WTC11 (cell line): Measurements from ENCODE around the gene GAS6. TPM values are rescaled to one million over a fixed set of nuclear protein-coding genes. Genes with fewer than 3 reads are reported as not detected.
A peak's percentile ranks its signal among the peaks of the same experiment; 100 is the strongest.

Experiments used
- ATAC-seq: fragments of 200-7000 bp; cut with Tn5 transposase; 2 replicates; pipeline ENCODE4 v1.10.0; 2021; ENCODE audit warnings: mild to moderate bottlenecking, moderate library complexity
- CTCF ChIA-PET: fragments of 300-600 bp; sonication (Branson Sonifier 250); formaldehyde crosslinking; loops from one replicate; lab custom pipeline; 2021; ENCODE audit warnings: antibody characterized with exemption; lab: Charles Lee
- POLR2A ChIA-PET: fragments of 350-600 bp; sonication (Branson Sonifier 250); formaldehyde crosslinking; loops from one replicate; lab custom pipeline; 2021; ENCODE audit warnings: antibody characterized with exemption; lab: Charles Lee
- DNase-seq: peaks from one replicate; pipeline ENCODE4 v3.0.0; 2021; ENCODE audit warnings: low spot score
- H3K27ac Mint-ChIP-seq: 2 replicates; pipeline ENCODE4 v1.8.0; 2021; ENCODE audit warnings: mixed read lengths
- H3K27me3 Mint-ChIP-seq: 2 replicates; pipeline ENCODE4 v1.8.0; 2021; ENCODE audit warnings: low read depth, mild to moderate bottlenecking, moderate library complexity, mixed read lengths
- H3K36me3 Mint-ChIP-seq: 2 replicates; pipeline ENCODE4 v1.8.0; 2021; ENCODE audit warnings: mixed read lengths
- H3K4me1 Mint-ChIP-seq: 2 replicates; pipeline ENCODE4 v1.8.0; 2022; ENCODE audit warnings: mixed read lengths
- H3K4me3 Mint-ChIP-seq: 2 replicates; pipeline ENCODE4 v1.8.0; 2021; ENCODE audit warnings: mild to moderate bottlenecking, moderate library complexity, mixed read lengths
- H3K9me3 Mint-ChIP-seq: 2 replicates; pipeline ENCODE4 v1.8.0; 2021; ENCODE audit warnings: mixed read lengths
- CDX4 ChIP-seq: fragments of 250-450 bp; sonication (Bioruptor Pico); IDR thresholded peaks from 2 replicates; pipeline ENCODE4 v1.9.0; 2021; ENCODE audit warnings: moderate library complexity, mild to moderate bottlenecking, inconsistent platforms, borderline replicate concordance
- E2F1 ChIP-seq: sonication (generic); formaldehyde crosslinking; IDR thresholded peaks from 2 replicates; pipeline ENCODE4 v1.8.0; 2022; ENCODE audit warnings: mild to moderate bottlenecking, missing genetic modification reagents
- E2F4 ChIP-seq: sonication (generic); formaldehyde crosslinking; IDR thresholded peaks from 2 replicates; pipeline ENCODE4 v1.8.1; 2022; ENCODE audit warnings: low read depth, mild to moderate bottlenecking, moderate library complexity, missing genetic modification reagents, borderline replicate concordance
- ELF4 ChIP-seq: sonication (generic); formaldehyde crosslinking; IDR thresholded peaks from 2 replicates; pipeline ENCODE4 v1.8.1; 2022; ENCODE audit warnings: low read depth, mild to moderate bottlenecking, moderate library complexity, missing genetic modification reagents
- EMX1 ChIP-seq: fragments of 250-450 bp; sonication (Bioruptor Pico); IDR thresholded peaks from 2 replicates; pipeline ENCODE4 v1.8.0; 2021; ENCODE audit warnings: mild to moderate bottlenecking
- JUN ChIP-seq: sonication (generic); formaldehyde crosslinking; IDR thresholded peaks from 2 replicates; pipeline ENCODE4 v1.8.0; 2023; ENCODE audit warnings: mild to moderate bottlenecking, missing genetic modification reagents
- STAT6 ChIP-seq: sonication (generic); formaldehyde crosslinking; conservative IDR thresholded peaks from 2 replicates; pipeline ENCODE4 v1.8.1; 2023; ENCODE audit warnings: mild to moderate bottlenecking, low read depth, missing genetic modification reagents, moderate library complexity
- TEAD1 ChIP-seq: sonication (generic); formaldehyde crosslinking; IDR thresholded peaks from 2 replicates; pipeline ENCODE4 v1.8.0; 2022; ENCODE audit warnings: mild to moderate bottlenecking, missing genetic modification reagents
- ZNF121 ChIP-seq: sonication (generic); formaldehyde crosslinking; IDR thresholded peaks from 2 replicates; pipeline ENCODE4 v1.8.0; 2023; ENCODE audit warnings: missing genetic modification reagents
- ZNF423 ChIP-seq: fragments of 250-450 bp; sonication (Bioruptor Pico); IDR thresholded peaks from 2 replicates; pipeline ENCODE4 v2.1.2; 2022; ENCODE audit warnings: mild to moderate bottlenecking, moderate library complexity
- total RNA-seq: library from RNA; stranded (reverse); gene quantifications from 3 replicates; pipeline ENCODE4 v1.2.3, GENCODE V29; 2021
- TF ChIP-seq, protein P1 (sequence below): sonication (generic); formaldehyde crosslinking; IDR thresholded peaks from 2 replicates; pipeline ENCODE4 v1.8.1; 2023; ENCODE audit warnings: mild to moderate bottlenecking, moderate library complexity, missing genetic modification reagents
- TF ChIP-seq, protein P2 (sequence below): fragments of 250-450 bp; sonication (Bioruptor Pico); IDR thresholded peaks from 2 replicates; pipeline ENCODE4 v1.8.0; 2021; ENCODE audit warnings: mild to moderate bottlenecking
- TF ChIP-seq, protein P3 (sequence below): sonication (generic); formaldehyde crosslinking; IDR thresholded peaks from 2 replicates; pipeline ENCODE4 v1.8.0; 2022; ENCODE audit warnings: mild to moderate bottlenecking, missing genetic modification reagents

The GAS6 gene
- total RNA-seq, 1 experiment from 2014 or later, result 29.4 TPM

GRCh38 chr13:113792236-113792770 is 71.6 kb downstream of the GAS6 start:
- Mint-ChIP-seq H3K9me3 (no peaks in the 10 kb centered on the region), H3K27me3 (no peaks in the 10 kb centered on the region), H3K4me1 (0 out of 2 replicates have a peak, but pooled peaks cover 2% of the 10 kb centered on the region), H3K36me3 (no peaks in the 10 kb centered on the region), H3K27ac (peak overlapping the region; percentile 74), H3K4me3 (no peak overlapping the region)
- DNase-seq, result no peak
- CTCF ChIA-PET, result interaction anchor here (2.0 kb wide), 1 partner anchor 10 kb away, joined by 8 read pairs; no protein-coding TSS in a partner anchor
- no peak for TF ChIP-seq ELF4 (CRISPR knock-in tag)
- TF ChIP-seq TEAD1 (CRISPR knock-in tag), result no peak
- no peak for TF ChIP-seq STAT6
- TF ChIP-seq EMX1 (CRISPR knock-in tag), result no peak
- TF ChIP-seq, protein P1, sequence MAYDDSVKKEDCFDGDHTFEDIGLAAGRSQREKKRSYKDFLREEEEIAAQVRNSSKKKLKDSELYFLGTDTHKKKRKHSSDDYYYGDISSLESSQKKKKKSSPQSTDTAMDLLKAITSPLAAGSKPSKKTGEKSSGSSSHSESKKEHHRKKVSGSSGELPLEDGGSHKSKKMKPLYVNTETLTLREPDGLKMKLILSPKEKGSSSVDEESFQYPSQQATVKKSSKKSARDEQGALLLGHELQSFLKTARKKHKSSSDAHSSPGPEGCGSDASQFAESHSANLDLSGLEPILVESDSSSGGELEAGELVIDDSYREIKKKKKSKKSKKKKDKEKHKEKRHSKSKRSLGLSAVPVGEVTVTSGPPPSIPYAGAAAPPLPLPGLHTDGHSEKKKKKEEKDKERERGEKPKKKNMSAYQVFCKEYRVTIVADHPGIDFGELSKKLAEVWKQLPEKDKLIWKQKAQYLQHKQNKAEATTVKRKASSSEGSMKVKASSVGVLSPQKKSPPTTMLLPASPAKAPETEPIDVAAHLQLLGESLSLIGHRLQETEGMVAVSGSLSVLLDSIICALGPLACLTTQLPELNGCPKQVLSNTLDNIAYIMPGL (CRISPR knock-in tag), result no peak
- no peak for TF ChIP-seq E2F4 (CRISPR knock-in tag)
- TF ChIP-seq, protein P2, sequence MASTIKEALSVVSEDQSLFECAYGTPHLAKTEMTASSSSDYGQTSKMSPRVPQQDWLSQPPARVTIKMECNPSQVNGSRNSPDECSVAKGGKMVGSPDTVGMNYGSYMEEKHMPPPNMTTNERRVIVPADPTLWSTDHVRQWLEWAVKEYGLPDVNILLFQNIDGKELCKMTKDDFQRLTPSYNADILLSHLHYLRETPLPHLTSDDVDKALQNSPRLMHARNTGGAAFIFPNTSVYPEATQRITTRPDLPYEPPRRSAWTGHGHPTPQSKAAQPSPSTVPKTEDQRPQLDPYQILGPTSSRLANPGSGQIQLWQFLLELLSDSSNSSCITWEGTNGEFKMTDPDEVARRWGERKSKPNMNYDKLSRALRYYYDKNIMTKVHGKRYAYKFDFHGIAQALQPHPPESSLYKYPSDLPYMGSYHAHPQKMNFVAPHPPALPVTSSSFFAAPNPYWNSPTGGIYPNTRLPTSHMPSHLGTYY (CRISPR knock-in tag), result no peak
- ATAC-seq, result no peak
- POLR2A ChIA-PET, result interaction anchor here (0.6 kb wide), 1 partner anchor 33 kb away, joined by 3 read pairs; no protein-coding TSS in a partner anchor

DNA sequence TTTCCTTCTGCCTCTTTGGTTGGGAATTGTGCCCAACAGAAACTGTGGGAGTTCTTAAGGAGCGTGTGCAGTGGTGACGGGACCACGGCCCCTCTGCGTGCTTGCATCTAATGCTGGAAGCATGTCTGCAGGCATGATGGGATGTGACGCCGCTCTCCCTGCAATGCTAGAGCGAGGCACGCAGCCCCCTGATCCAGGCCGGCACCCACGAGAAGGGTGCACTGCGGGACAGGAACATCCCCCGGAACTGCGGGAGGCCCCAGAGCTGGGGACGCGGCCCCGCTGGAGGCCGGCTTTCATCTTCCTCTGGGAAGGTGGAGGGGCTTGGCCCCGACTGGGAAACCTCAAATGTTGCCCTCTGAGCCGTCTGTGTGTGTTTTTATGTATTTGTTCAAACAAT is 72.1 kb downstream of the GAS6 start:
- H3K27ac Mint-ChIP-seq, result no peak overlapping the region; the same call in 1 of the 2 replicates

More for the DNA sequence above, 72.1 kb downstream of the GAS6 start:
- H3K9me3 Mint-ChIP-seq, result no peaks in the 10 kb centered on the region
- POLR2A ChIA-PET, result interaction anchor here (0.6 kb wide), 1 partner anchor 34 kb away, joined by 3 read pairs; no protein-coding TSS in a partner anchor
- TF ChIP-seq JUN (CRISPR knock-in tag) (no peak), ZNF423 (CRISPR knock-in tag) (no peak), CDX4 (CRISPR knock-in tag) (no peak), E2F1 (no peak), ZNF121 (no peak)
- TF ChIP-seq, protein P3, sequence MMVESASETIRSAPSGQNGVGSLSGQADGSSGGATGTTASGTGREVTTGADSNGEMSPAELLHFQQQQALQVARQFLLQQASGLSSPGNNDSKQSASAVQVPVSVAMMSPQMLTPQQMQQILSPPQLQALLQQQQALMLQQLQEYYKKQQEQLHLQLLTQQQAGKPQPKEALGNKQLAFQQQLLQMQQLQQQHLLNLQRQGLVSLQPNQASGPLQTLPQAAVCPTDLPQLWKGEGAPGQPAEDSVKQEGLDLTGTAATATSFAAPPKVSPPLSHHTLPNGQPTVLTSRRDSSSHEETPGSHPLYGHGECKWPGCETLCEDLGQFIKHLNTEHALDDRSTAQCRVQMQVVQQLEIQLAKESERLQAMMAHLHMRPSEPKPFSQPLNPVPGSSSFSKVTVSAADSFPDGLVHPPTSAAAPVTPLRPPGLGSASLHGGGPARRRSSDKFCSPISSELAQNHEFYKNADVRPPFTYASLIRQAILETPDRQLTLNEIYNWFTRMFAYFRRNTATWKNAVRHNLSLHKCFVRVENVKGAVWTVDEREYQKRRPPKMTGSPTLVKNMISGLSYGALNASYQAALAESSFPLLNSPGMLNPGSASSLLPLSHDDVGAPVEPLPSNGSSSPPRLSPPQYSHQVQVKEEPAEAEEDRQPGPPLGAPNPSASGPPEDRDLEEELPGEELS (CRISPR knock-in tag), result no peak
- TF ChIP-seq, all 79 proteins: peak for 0
- H3K4me1 Mint-ChIP-seq, result 0 out of 2 replicates have a peak, but pooled peaks cover 2% of the 10 kb centered on the region
- H3K27me3 Mint-ChIP-seq, result no peaks in the 10 kb centered on the region
- DNase-seq (no peak), ATAC-seq (no peak)
- CTCF ChIA-PET, result no interaction called here
- no peaks in the 10 kb centered on the region for H3K36me3 Mint-ChIP-seq
- no peak overlapping the region for H3K4me3 Mint-ChIP-seq
